H1 (cell line): Measurements from ENCODE around the gene PRPF18. TPM values are rescaled to one million over a fixed set of nuclear protein-coding genes. Genes with fewer than 3 reads are reported as not detected.

ENCODE experiments used
- CTCF ChIA-PET: fragments of 300-600 bp; sonication (Branson Sonifier 250); formaldehyde crosslinking; loops from one replicate; lab custom pipeline; 2021; ENCODE audit not compliant: partially characterized antibody; lab: Charles Lee
- POLR2A ChIA-PET: fragments of 300-600 bp; sonication (Branson Sonifier 250); formaldehyde crosslinking; loops from one replicate; lab custom pipeline; 2021; ENCODE audit warnings: inconsistent platforms; ENCODE audit not compliant: partially characterized antibody; lab: Charles Lee
- DNase-seq, 2 experiments: peaks; one replicate each; pipeline versions ENCODE4 v3.0.0 to v3.0.0-alpha.2; 2010 to 2022; ENCODE audit warnings: low spot score in 2 of 2, low read depth in 1 of 2, mixed read lengths in 1 of 2
- FAIRE-seq: peaks from 2 replicates; lab custom pipeline; 2011; peaks lifted over from hg19 to GRCh38; lab: Jason Lieb, UNC
- H2AFZ ChIP-seq: 2 replicates; pipeline ENCODE4 v1.8.1; 2012; ENCODE audit warnings: low read length, inconsistent platforms
- H2AK5ac ChIP-seq: 2 replicates; pipeline ENCODE4 v1.6.1; 2013; ENCODE audit warnings: low read depth, low read length
- H2BK120ac ChIP-seq: replicated peaks from 2 replicates; pipeline ENCODE3; 2013; ENCODE audit warnings: low read depth, low read length, inconsistent platforms
- H2BK12ac ChIP-seq: 2 replicates; pipeline ENCODE4 v1.6.1; 2013; ENCODE audit warnings: low read depth, low read length
- H2BK15ac ChIP-seq: 2 replicates; pipeline ENCODE4 v1.6.1; 2013; ENCODE audit warnings: low read length
- H2BK20ac ChIP-seq: 2 replicates; pipeline ENCODE4 v1.6.1; 2013; ENCODE audit warnings: low read length
- H2BK5ac ChIP-seq: 2 replicates; pipeline ENCODE4 v1.6.1; 2013; ENCODE audit warnings: low read depth, low read length
- H3K14ac ChIP-seq: 2 replicates; pipeline ENCODE4 v1.6.1; 2013; ENCODE audit warnings: inconsistent platforms; ENCODE audit not compliant: insufficient read length
- H3K18ac ChIP-seq: 2 replicates; pipeline ENCODE4 v1.6.1; 2013; ENCODE audit warnings: low read length; ENCODE audit errors: extremely low read depth
- H3K23ac ChIP-seq: 2 replicates; pipeline ENCODE4 v1.6.1; 2013; ENCODE audit warnings: inconsistent platforms; ENCODE audit not compliant: insufficient read length
- H3K23me2 ChIP-seq: 2 replicates; pipeline ENCODE4 v1.6.1; 2013; ENCODE audit warnings: low read depth, low read length
- H3K27ac ChIP-seq: 2 replicates; pipeline ENCODE4 v1.6.1; 2011; ENCODE audit warnings: low read depth, low read length, inconsistent platforms
- H3K27me3 ChIP-seq, 4 experiments: replicated peaks in 1 of 4; 1 replicate in 1 of 4; 2 replicates in 3 of 4; pipeline versions ENCODE4 v1.6.1 to v1.8.1; 2011 to 2013; ENCODE audit warnings: low read length in 3 of 4, mild to moderate bottlenecking in 3 of 4, inconsistent platforms in 2 of 4, mixed read lengths in 2 of 4, moderate library complexity in 1 of 4; ENCODE audit not compliant: control insufficient read depth in 3 of 4, insufficient read depth in 3 of 4; ENCODE audit errors: extremely low read depth in 1 of 4
- H3K36me3 ChIP-seq, 4 experiments: 2 replicates each; pipeline versions ENCODE4 v1.6.1 to v1.8.1; 2011 to 2013; ENCODE audit warnings: mild to moderate bottlenecking in 4 of 4, low read length in 3 of 4, moderate library complexity in 2 of 4, control low read depth in 1 of 4, inconsistent platforms in 1 of 4; ENCODE audit not compliant: insufficient read depth in 4 of 4, control insufficient read depth in 2 of 4
- H3K4ac ChIP-seq: replicated peaks from 2 replicates; pipeline ENCODE3; 2013; ENCODE audit warnings: low read length, low read depth, mixed read lengths, inconsistent platforms; ENCODE audit not compliant: insufficient read length
- H3K4me1 ChIP-seq, 4 experiments: replicated peaks in 1 of 4; 1 replicate in 1 of 4; 2 replicates in 3 of 4; pipeline versions ENCODE4 v1.6.1 to v1.8.1; 2011 to 2013; ENCODE audit warnings: low read length in 3 of 4, inconsistent platforms in 2 of 4, mixed read lengths in 1 of 4; ENCODE audit not compliant: insufficient read depth in 4 of 4, control insufficient read depth in 3 of 4
- H3K4me2 ChIP-seq, 2 experiments: 2 replicates each; pipeline versions ENCODE4 v1.6.1 to v1.8.1; 2011 to 2013; ENCODE audit warnings: low read depth in 2 of 2, low read length in 2 of 2, control low read depth in 1 of 2, inconsistent platforms in 1 of 2, mild to moderate bottlenecking in 1 of 2; ENCODE audit not compliant: insufficient read depth in 1 of 2
- H3K4me3 ChIP-seq, 4 experiments: fragments of 200-600, 300-600 bp in 1 of 4; sonication (generic), shearing (Covaris generic), sonication (Bioruptor Twin) in 1 of 4; 2 replicates each; pipeline versions ENCODE4 v1.5.1 to v1.8.1; 2011 to 2016; ENCODE audit warnings: low read length in 4 of 4, low read depth in 3 of 4, control low read depth in 2 of 4, inconsistent platforms in 2 of 4, mild to moderate bottlenecking in 2 of 4, mixed read lengths in 1 of 4, moderate library complexity in 1 of 4; ENCODE audit not compliant: insufficient read depth in 2 of 4; ENCODE audit errors: extremely low read depth in 1 of 4
- H3K56ac ChIP-seq: replicated peaks from 2 replicates; pipeline ENCODE3; 2013; ENCODE audit warnings: low read depth, mild to moderate bottlenecking, mixed read lengths, low read length, inconsistent platforms; ENCODE audit not compliant: insufficient read length
- H3K79me1 ChIP-seq: 2 replicates; pipeline ENCODE4 v1.6.1; 2013; ENCODE audit warnings: low read depth, low read length, control low read depth
- H3K79me2 ChIP-seq, 2 experiments: 2 replicates each; pipeline versions ENCODE4 v1.6.1 to v1.8.1; 2012 to 2013; ENCODE audit warnings: low read length in 2 of 2, mild to moderate bottlenecking in 2 of 2, inconsistent platforms in 1 of 2; ENCODE audit not compliant: insufficient read depth in 2 of 2, control insufficient read depth in 1 of 2
- H3K9ac ChIP-seq, 4 experiments: replicated peaks in 1 of 4; 1 replicate in 1 of 4; 2 replicates in 3 of 4; pipeline versions ENCODE4 v1.6.1 to v1.8.1; 2011 to 2013; ENCODE audit warnings: low read depth in 3 of 4, low read length in 3 of 4, control low read depth in 2 of 4, mild to moderate bottlenecking in 2 of 4, moderate library complexity in 2 of 4, inconsistent platforms in 1 of 4; ENCODE audit errors: extremely low read depth in 1 of 4
- H3K9me3 ChIP-seq, 2 experiments: 2 replicates each; pipeline versions ENCODE4 v1.6.1 to v1.8.1; 2012 to 2013; ENCODE audit warnings: mild to moderate bottlenecking in 2 of 2, moderate library complexity in 2 of 2, control low read depth in 1 of 2, inconsistent platforms in 1 of 2, low read depth in 1 of 2, low read length in 1 of 2, mixed read lengths in 1 of 2; ENCODE audit not compliant: insufficient read depth in 2 of 2
- H4K20me1 ChIP-seq, 2 experiments: replicated peaks in 1 of 2; 2 replicates each; pipeline versions ENCODE3 to v1.8.1; 2011 to 2013; ENCODE audit warnings: inconsistent platforms in 2 of 2, low read length in 2 of 2, mild to moderate bottlenecking in 1 of 2; ENCODE audit not compliant: insufficient read depth in 2 of 2, control insufficient read depth in 1 of 2
- H4K5ac ChIP-seq: 2 replicates; pipeline ENCODE4 v1.6.1; 2013; ENCODE audit warnings: low read length, low read depth, mixed read lengths, inconsistent platforms; ENCODE audit not compliant: insufficient read length
- H4K8ac ChIP-seq: 2 replicates; pipeline ENCODE4 v1.8.0; 2013; ENCODE audit warnings: mild to moderate bottlenecking, moderate library complexity, low read length, inconsistent platforms; ENCODE audit not compliant: insufficient read depth; ENCODE audit errors: extremely low read depth
- H4K91ac ChIP-seq: replicated peaks from 2 replicates; pipeline ENCODE3; 2013; ENCODE audit warnings: low read length, mixed read lengths, inconsistent platforms; ENCODE audit not compliant: insufficient read length
- CBX8 ChIP-seq: fragments of 300-800, 300-1000 bp; sonication (generic); IDR thresholded peaks from 2 replicates; pipeline ENCODE4 v1.7.1; 2016; ENCODE audit warnings: low read depth, low read length, borderline replicate concordance
- EP300 ChIP-seq, 2 experiments: IDR thresholded peaks; 1 replicate in 1 of 2; 2 replicates in 1 of 2; pipeline ENCODE4 v1.6.1; 2011 to 2012; ENCODE audit warnings: low read depth in 2 of 2, low read length in 2 of 2, mild to moderate bottlenecking in 2 of 2, borderline replicate concordance in 1 of 2, inconsistent platforms in 1 of 2, moderate library complexity in 1 of 2
- KDM1A ChIP-seq: fragments of 200-600, 300-600 bp; sonication (generic); IDR thresholded peaks from 2 replicates; pipeline ENCODE4 v1.7.1; 2016; ENCODE audit warnings: mild to moderate bottlenecking, low read length, borderline replicate concordance
- KDM4A ChIP-seq: IDR thresholded peaks from one replicate; pipeline ENCODE4 v1.7.1; 2012; ENCODE audit warnings: low read depth, mild to moderate bottlenecking, moderate library complexity, low read length, inconsistent platforms; ENCODE audit not compliant: severe bottlenecking
- PHF8 ChIP-seq: fragments of 200-600 bp; sonication (generic); conservative IDR thresholded peaks from 2 replicates; pipeline ENCODE4 v1.7.1; 2012; ENCODE audit warnings: low read depth, mild to moderate bottlenecking, inconsistent platforms, low read length, moderate library complexity
- RBBP5 ChIP-seq: IDR thresholded peaks from 2 replicates; pipeline ENCODE4 v1.7.1; 2012; ENCODE audit warnings: low read depth, mild to moderate bottlenecking, inconsistent platforms, low read length, moderate library complexity, borderline replicate concordance
- SIN3A ChIP-seq, 2 experiments: IDR thresholded peaks in 1 of 2; conservative IDR thresholded peaks in 1 of 2; 2 replicates each; pipeline ENCODE4 v1.6.1; 2011 to 2012; ENCODE audit warnings: low read length in 2 of 2, improper control_type of control experiment in 1 of 2, low read depth in 1 of 2, mild to moderate bottlenecking in 1 of 2
- SP1 ChIP-seq: IDR thresholded peaks from 2 replicates; pipeline ENCODE4 v1.6.1; 2011; ENCODE audit warnings: low read depth, low read length
- TAF7 ChIP-seq: optimal IDR thresholded peaks from 2 replicates; pipeline ENCODE3; 2011; ENCODE audit warnings: low read depth, mild to moderate bottlenecking, inconsistent platforms, low read length, moderate library complexity, borderline replicate concordance
- WGBS, 2 experiments: shearing (Covaris generic) in 1 of 2; methylation state at CpG; one replicate each; pipeline versions ENCODE4 v1.1.6 to v1.1.7; 2013 to 2015; ENCODE audit warnings: low lambda C conversion rate in 2 of 2, mixed read lengths in 2 of 2, inconsistent platforms in 1 of 2, low coverage in 1 of 2, missing lambda C conversion rate in 1 of 2; ENCODE audit not compliant: insufficient replicate concordance in 2 of 2, insufficient coverage in 1 of 2, insufficient read length in 1 of 2; ENCODE audit errors: extremely low coverage in 1 of 2, missing lambda C conversion rate in 1 of 2; 5-methylcytosine and 5-hydroxymethylcytosine counted together
- polyA plus RNA-seq, 7 experiments: library from polyadenylated mRNA; depleted of rRNA in 3 of 7; stranded (reverse) in 5 of 7; unstranded in 2 of 7; fragments of >200 nt in 5 of 7; fragments of 200-250 nt in 2 of 7; gene quantifications; 1 replicate in 5 of 7; 2 replicates in 1 of 7; 4 replicates in 1 of 7; pipeline versions ENCODE4 v1.2.1 to v1.2.3, GENCODE V29; 2011 to 2013; ENCODE audit warnings: missing spikeins in 2 of 7, mixed read lengths in 2 of 7
- total RNA-seq: library from RNA; stranded (reverse); fragmentation: NEBNext Ultra II Directional; extraction: Animal tissue kit (Norgen Biotek cat#: 25700); gene quantifications from 2 replicates; pipeline ENCODE4 v1.2.1, GENCODE V29; 2021
- TF ChIP-seq, protein P1 (sequence below): IDR thresholded peaks from 2 replicates; pipeline ENCODE4 v1.6.1; 2012; ENCODE audit warnings: low read length, inconsistent platforms
- TF ChIP-seq, protein P2 (sequence below): IDR thresholded peaks from 2 replicates; pipeline ENCODE4 v1.6.1; 2011; ENCODE audit warnings: low read depth, mild to moderate bottlenecking, low read length; ENCODE audit not compliant: insufficient read depth

Gene PRPF18
- total and polyA plus RNA-seq, 2 of the 8 experiments (the other 6 are each of a cell fraction or from before 2014, with no cell fraction given): 3.8 to 12.6 TPM

DNA sequence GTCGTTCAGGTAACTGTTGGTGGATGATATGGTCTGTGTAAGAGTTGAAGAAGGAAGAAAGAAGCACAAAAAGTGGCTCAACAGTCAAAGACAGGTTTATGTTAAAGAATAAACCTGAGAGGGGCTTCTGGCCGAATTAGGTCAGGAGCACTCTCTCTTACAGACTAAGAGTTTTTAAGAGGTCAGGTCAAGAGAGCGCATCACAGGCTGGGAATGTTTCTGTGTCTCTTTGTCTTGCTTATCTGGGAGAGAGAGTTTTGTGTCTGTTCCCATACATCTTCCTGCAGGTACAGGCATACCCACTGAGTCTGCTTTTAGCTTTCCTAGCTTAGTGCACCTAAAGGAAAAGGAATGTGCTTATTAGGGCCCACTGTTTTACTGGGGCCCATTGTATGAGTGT lies 22.2 kb upstream of the PRPF18 start:
- Histone ChIP-seq H3K18ac (no peak overlapping the region), H3K4me1 (no peaks in the 10 kb centered on the region)
- no peak for FAIRE-seq
- TF ChIP-seq TAF7: no peak
- TF ChIP-seq, protein P1, sequence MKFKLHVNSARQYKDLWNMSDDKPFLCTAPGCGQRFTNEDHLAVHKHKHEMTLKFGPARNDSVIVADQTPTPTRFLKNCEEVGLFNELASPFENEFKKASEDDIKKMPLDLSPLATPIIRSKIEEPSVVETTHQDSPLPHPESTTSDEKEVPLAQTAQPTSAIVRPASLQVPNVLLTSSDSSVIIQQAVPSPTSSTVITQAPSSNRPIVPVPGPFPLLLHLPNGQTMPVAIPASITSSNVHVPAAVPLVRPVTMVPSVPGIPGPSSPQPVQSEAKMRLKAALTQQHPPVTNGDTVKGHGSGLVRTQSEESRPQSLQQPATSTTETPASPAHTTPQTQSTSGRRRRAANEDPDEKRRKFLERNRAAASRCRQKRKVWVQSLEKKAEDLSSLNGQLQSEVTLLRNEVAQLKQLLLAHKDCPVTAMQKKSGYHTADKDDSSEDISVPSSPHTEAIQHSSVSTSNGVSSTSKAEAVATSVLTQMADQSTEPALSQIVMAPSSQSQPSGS: no peak
- no peak for TF ChIP-seq SIN3A (conservative IDR thresholded peaks at IDR 0.05 in 1 of 2, IDR thresholded peaks at IDR 0.05 in 1 of 2; ENCODE audit: low read depth in 1 of 2, low read length in 2 of 2)
- TF ChIP-seq KDM1A: no peak
- no peak for TF ChIP-seq CBX8
- TF ChIP-seq, protein P2, sequence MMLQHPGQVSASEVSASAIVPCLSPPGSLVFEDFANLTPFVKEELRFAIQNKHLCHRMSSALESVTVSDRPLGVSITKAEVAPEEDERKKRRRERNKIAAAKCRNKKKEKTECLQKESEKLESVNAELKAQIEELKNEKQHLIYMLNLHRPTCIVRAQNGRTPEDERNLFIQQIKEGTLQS: no peak
- no peak for TF ChIP-seq EP300 (IDR thresholded peaks at IDR 0.05; ENCODE audit: borderline replicate concordance in 1 of 2, low read depth in 2 of 2, low read length in 2 of 2)
- TF ChIP-seq KDM4A: no peak
- TF ChIP-seq PHF8: no peak
- no peak for TF ChIP-seq SP1
- TF ChIP-seq RBBP5: no peak

More for the DNA sequence above, 22.2 kb upstream of the PRPF18 start:
- H2BK12ac ChIP-seq: no peak overlapping the region
- DNase-seq: no peak
- no peak overlapping the region for H3K4ac ChIP-seq
- H3K4me2 ChIP-seq: no peak overlapping the region
- H3K27me3 ChIP-seq: no peaks in the 10 kb centered on the region
- no peak overlapping the region for H3K4me3 ChIP-seq
- no peak overlapping the region for H3K27ac ChIP-seq
- no peak overlapping the region for H3K9ac ChIP-seq
- H2BK15ac ChIP-seq: no peak overlapping the region
- no peak overlapping the region for H4K8ac ChIP-seq
- no peak overlapping the region for H3K14ac ChIP-seq
- ChIA-PET POLR2A (no interaction called here), CTCF (interaction anchor here (1.4 kb wide), 1 partner anchor 42 kb away, joined by 3 read pairs; no protein-coding TSS in a partner anchor)
- H4K91ac ChIP-seq: no peak overlapping the region
- no peak overlapping the region for H2BK120ac ChIP-seq
- 61% methylated on average over 3 of the region's 3 CpGs; no CpG with 5 or more reads in 1 of the 2 experiments for WGBS, 2 experiments
- H3K56ac ChIP-seq: no peak overlapping the region
- H3K23ac ChIP-seq: no peak overlapping the region
- H2AK5ac ChIP-seq: no peak overlapping the region
- H3K9me3 ChIP-seq: peaks cover 7% of the 10 kb centered on the region in 2 experiments; a peak in 3 of 4 replicates
- no peaks in the 10 kb centered on the region for H4K20me1 ChIP-seq
- H2BK20ac ChIP-seq: no peak overlapping the region
- H3K36me3 ChIP-seq: no peaks in the 10 kb centered on the region
- no peak overlapping the region for H4K5ac ChIP-seq
- no peak overlapping the region for H2BK5ac ChIP-seq
- H3K79me2 ChIP-seq: no peaks in the 10 kb centered on the region
- H2AFZ ChIP-seq: no peak overlapping the region
- H3K23me2 ChIP-seq: no peaks in the 10 kb centered on the region
- no peaks in the 10 kb centered on the region for H3K79me1 ChIP-seq
